ENCODE results near the gene SH3PXD2B.

DNA sequence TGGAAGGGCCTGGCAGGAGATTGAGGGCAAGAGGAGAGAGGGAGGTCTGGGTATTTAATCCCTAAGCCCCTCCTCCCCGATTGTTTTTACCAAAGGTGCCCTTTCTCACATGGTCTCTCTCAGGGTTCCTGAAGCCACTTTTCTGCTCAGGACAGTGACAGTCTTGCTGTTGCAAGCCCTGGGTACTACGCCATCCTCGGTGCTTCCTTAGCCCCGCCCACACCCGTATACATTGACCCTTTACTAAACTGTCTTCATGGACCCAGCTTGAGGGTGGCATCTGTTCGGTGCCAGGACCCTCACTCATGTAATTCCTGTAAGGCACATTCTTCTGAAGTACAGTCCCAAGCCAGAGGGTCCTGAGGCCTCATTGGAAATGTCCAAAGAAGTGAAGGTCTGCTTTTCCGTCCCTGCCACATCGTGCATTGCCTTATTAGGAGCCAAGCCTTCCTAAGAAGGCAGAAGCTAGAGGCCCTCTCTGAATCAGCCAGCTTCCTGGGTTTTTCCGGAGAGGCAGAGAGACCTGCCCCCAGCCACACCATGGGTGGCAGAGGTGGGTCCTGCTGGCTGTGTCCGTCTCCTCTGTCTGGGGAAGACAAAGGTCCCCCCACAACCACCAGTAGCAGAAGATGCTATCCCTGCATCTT lies 1.9 kb upstream of the SH3PXD2B start:
- TF ChIP-seq, protein P1, sequence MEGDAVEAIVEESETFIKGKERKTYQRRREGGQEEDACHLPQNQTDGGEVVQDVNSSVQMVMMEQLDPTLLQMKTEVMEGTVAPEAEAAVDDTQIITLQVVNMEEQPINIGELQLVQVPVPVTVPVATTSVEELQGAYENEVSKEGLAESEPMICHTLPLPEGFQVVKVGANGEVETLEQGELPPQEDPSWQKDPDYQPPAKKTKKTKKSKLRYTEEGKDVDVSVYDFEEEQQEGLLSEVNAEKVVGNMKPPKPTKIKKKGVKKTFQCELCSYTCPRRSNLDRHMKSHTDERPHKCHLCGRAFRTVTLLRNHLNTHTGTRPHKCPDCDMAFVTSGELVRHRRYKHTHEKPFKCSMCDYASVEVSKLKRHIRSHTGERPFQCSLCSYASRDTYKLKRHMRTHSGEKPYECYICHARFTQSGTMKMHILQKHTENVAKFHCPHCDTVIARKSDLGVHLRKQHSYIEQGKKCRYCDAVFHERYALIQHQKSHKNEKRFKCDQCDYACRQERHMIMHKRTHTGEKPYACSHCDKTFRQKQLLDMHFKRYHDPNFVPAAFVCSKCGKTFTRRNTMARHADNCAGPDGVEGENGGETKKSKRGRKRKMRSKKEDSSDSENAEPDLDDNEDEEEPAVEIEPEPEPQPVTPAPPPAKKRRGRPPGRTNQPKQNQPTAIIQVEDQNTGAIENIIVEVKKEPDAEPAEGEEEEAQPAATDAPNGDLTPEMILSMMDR (IDR thresholded peaks at IDR 0.05): no peak
- TF ChIP-seq ZFX (IDR thresholded peaks at IDR 0.05; ENCODE audit: borderline replicate concordance): no peak

Data from 22Rv1 (cell line).